Right cardiac atrium (tissue), 5 donors: Measurements from ENCODE around the gene PCBD2. TPM values are rescaled to one million over a fixed set of nuclear protein-coding genes. Genes with fewer than 3 reads are reported as not detected.
A peak's percentile ranks its signal among the peaks of the same experiment; 100 is the strongest.
"Not testable (repeated sequence)": the region's sequence is repeated elsewhere in the genome, so short reads cannot be mapped to it uniquely, and the experiment has no call there.

Experiments used
- ATAC-seq, 2 donors: fragments of 200-7000 bp; cut with Tn5 transposase; one replicate each; pipeline versions ENCODE4 v1.8.0 to v1.9.1; 2020; ENCODE audit warnings: moderate library complexity in 2 of 2, mild to moderate bottlenecking in 1 of 2
- DNase-seq, 3 donors: peaks; one replicate each; pipeline ENCODE4 v3.0.0-alpha.2; 2020
- H3K27ac ChIP-seq: one replicate; pipeline ENCODE4 v1.5.1; 2013; ENCODE audit warnings: mild to moderate bottlenecking, low read length, control low read depth, moderate library complexity
- H3K27me3 ChIP-seq: one replicate; pipeline ENCODE4 v1.6.1; 2013; ENCODE audit not compliant: control insufficient read depth, insufficient read depth
- H3K4me1 ChIP-seq: one replicate; pipeline ENCODE4 v1.6.1; 2013; ENCODE audit warnings: low read length; ENCODE audit not compliant: control insufficient read depth, insufficient read depth
- H3K4me3 ChIP-seq: one replicate; pipeline ENCODE4 v1.5.1; 2013; ENCODE audit warnings: low read length, control low read depth
- H3K9me3 ChIP-seq: one replicate; pipeline ENCODE4 v1.6.1; 2013; ENCODE audit warnings: low read length; ENCODE audit not compliant: control insufficient read depth
- WGBS: extraction: QIAGEN DNeasy Blood & Tissue Kit; methylation state at CpG from one replicate; pipeline ENCODE4 v1.1.7; 2013; 5-methylcytosine and 5-hydroxymethylcytosine counted together
- intact Hi-C, 4 donors: fragments of 100-400 bp; cut with DNase I; formaldehyde crosslinking; loops; one replicate each; pipeline versions ENCODE4 v1.11.0 to v1.14.0; 2022 to 2023
- long read RNA-seq, 4 donors: library from polyadenylated mRNA; unstranded; transcript quantifications; one replicate each; pipeline ENCODE4 v2.0.0, GENCODE V29; 2020 to 2021
- polyA plus RNA-seq: library from polyadenylated mRNA; stranded (reverse); fragments of 200-250 nt; gene quantifications from one replicate; pipeline ENCODE4 v1.2.3, GENCODE V29; 2013
- total RNA-seq, 4 donors: library from RNA; stranded (reverse); fragmentation: NEBNext Ultra II Directional; extraction: Animal tissue kit (Norgen Biotek cat#: 25700); gene quantifications; one replicate each; pipeline ENCODE4 v1.2.1, GENCODE V29; 2021
- donor health status: healthy with polysubstance abuse.
- donor health status: DM: no; HTN: yes; CAD: no.
- donor health status: DM: no; HTN: no; CAD: no.
- donor health status: DM: no; HTN: yes; CAD: no; lungs with severe emphysema.
- donor health status: DM: yes; HTN: yes; CAD: no.

Gene PCBD2
- 10 to 100 TPM; 13.6 to 17.5 (median 14.9) TPM for total RNA-seq
- 11.7 TPM for polyA plus RNA-seq
- long read RNA-seq, donor 1, transcript PCBD2-201 (4 exons, 1,223 nt), result major isoform, 23 of 31 reads
- long read RNA-seq, donor 1, partial matches to known transcripts, result 0 of 31 reads
- long read RNA-seq, donor 1, other reads (novel, unspliced or antisense), result 8 of 31 reads
- long read RNA-seq, donor 2, transcript PCBD2-201 (4 exons, 1,223 nt), result major isoform, 12 of 14 reads
- long read RNA-seq, donor 2, partial matches to known transcripts, result 0 of 14 reads
- long read RNA-seq, donor 2, other reads (novel, unspliced or antisense), result 2 of 14 reads
- long read RNA-seq, donor 3, transcript PCBD2-201 (4 exons, 1,223 nt), result major isoform, 58 of 81 reads
- long read RNA-seq, donor 3, partial matches to known transcripts, result 4 of 81 reads
- long read RNA-seq, donor 3, other reads (novel, unspliced or antisense), result 19 of 81 reads
- long read RNA-seq, donor 4, transcript PCBD2-201 (4 exons, 1,223 nt), result major isoform, 12 of 14 reads
- long read RNA-seq, donor 4, partial matches to known transcripts, result 0 of 14 reads
- long read RNA-seq, donor 4, other reads (novel, unspliced or antisense), result 2 of 14 reads

- under 1% methylated on average over 84 of the region's 84 CpGs for WGBS
- ATAC-seq (peak; percentile 94 to 96), DNase-seq (peak; percentile 93 to 97 (median 97))
- Histone ChIP-seq H3K9me3 (no peaks in the 10 kb centered on the region), H3K27ac (peak within 1 kb of the TSS; percentile 93), H3K27me3 (no peaks in the 10 kb centered on the region), H3K4me3 (peak within 1 kb of the TSS; percentile 71), H3K4me1 (no peaks in the 10 kb centered on the region)
- intact Hi-C loops, result loop anchor here in 2 of 4 donors (5.0 to 10.0 kb wide), 3 partner anchors 60 to 167 kb away; partner anchors contain the start of genes C5orf24 (in 1 of the 2), CAMLG (in 1 of the 2) and DDX46 (in 1 of the 2)
These were observed at the start of gene PCBD2 for GRCh38 chr5:134904610-134905245. TSS of gene PCBD2 (plus strand) at chr5:134905131. CDS start at chr5:134905140, 9 bp downstream.

- H3K27ac ChIP-seq, H3K27me3 ChIP-seq, intact Hi-C loops, H3K4me1 ChIP-seq, DNase-seq, H3K9me3 ChIP-seq, H3K4me3 ChIP-seq, ATAC-seq: not testable (repeated sequence)
- 95% methylated on average over 7 of the region's 7 CpGs for WGBS
These were observed 48.5 kb upstream of the PCBD2 start for GRCh38 chr5:134856465-134856864.

DNA sequence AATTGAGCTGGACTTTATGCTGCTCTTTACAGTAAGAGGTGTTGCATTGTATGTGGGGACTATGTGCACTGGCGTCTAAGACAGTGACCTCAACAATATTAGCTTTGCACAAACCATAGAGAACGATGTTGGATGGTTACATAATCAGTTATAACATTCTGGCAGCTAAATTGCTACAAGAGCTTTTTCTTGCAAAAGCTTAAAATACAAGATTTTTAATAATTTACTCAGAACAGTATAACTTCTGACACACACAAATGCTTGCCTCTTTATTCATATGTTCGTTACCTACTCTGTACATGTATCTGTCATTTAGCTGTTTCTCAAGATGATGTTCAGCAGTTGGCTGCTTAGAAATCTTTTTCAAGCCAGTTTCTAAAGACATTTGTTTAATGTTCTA is 47.5 kb upstream of the PCBD2 start:
- ATAC-seq, result no peak
- no peak overlapping the region for H3K27ac ChIP-seq
- intact Hi-C loops, result no loop called here
- no peak overlapping the region for H3K4me3 ChIP-seq
- no peak for DNase-seq
- WGBS, result 63% methylated on average over 3 of the region's 3 CpGs
- H3K27me3 ChIP-seq, result no peaks in the 10 kb centered on the region
- H3K4me1 ChIP-seq, result no peaks in the 10 kb centered on the region
- H3K9me3 ChIP-seq, result no peaks in the 10 kb centered on the region

DNA sequence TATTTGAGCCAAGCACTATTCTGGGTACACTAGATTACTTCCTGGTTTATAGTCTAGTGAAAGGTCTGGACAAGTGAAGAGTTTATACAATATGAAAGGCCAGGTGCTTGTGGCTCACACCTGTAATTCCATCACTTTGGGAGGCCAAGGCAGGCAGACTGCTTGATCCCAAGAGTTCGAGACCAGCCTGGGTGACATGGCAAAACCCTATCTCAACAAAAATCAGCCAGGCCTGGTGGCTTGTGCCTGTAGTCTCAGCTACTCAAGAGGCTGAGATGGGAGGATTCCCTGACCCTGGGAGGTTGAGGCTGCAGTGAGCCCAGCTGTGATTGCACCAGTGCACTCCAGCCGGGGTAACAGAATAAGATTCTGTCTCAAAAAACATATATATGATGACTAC is 40.2 kb upstream of the PCBD2 start:
- Histone ChIP-seq H3K4me3 (no peak overlapping the region), H3K9me3 (no peaks in the 10 kb centered on the region), H3K27me3 (no peaks in the 10 kb centered on the region), H3K4me1 (no peaks in the 10 kb centered on the region), H3K27ac (no peak overlapping the region)
- intact Hi-C loops, result no loop called here
- DNase-seq, result no peak
- 94% methylated on average over 2 of the region's 2 CpGs for WGBS
- ATAC-seq, result no peak

DNA sequence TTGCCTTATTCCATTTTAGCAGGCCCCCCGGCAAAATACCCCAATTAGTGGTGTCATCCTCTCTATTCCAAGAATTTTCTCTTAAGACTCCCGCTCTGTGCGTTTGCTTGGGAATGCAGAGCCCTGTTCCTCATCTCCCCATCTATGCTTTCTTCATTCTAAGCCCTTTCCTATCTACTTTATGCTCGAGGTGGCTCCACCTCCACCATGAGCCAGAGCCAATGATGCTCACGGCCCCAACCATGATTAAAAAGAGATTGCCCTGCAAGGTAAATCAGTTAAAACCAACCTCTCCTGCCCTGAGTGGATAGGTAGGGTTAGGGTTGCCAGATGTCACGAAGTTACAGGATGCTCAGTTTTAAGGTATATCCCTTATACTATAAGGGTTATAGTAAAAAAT is 31.4 kb upstream of the PCBD2 start:
- no peak for DNase-seq
- 87% methylated on average over 6 of the region's 6 CpGs for WGBS

DNA sequence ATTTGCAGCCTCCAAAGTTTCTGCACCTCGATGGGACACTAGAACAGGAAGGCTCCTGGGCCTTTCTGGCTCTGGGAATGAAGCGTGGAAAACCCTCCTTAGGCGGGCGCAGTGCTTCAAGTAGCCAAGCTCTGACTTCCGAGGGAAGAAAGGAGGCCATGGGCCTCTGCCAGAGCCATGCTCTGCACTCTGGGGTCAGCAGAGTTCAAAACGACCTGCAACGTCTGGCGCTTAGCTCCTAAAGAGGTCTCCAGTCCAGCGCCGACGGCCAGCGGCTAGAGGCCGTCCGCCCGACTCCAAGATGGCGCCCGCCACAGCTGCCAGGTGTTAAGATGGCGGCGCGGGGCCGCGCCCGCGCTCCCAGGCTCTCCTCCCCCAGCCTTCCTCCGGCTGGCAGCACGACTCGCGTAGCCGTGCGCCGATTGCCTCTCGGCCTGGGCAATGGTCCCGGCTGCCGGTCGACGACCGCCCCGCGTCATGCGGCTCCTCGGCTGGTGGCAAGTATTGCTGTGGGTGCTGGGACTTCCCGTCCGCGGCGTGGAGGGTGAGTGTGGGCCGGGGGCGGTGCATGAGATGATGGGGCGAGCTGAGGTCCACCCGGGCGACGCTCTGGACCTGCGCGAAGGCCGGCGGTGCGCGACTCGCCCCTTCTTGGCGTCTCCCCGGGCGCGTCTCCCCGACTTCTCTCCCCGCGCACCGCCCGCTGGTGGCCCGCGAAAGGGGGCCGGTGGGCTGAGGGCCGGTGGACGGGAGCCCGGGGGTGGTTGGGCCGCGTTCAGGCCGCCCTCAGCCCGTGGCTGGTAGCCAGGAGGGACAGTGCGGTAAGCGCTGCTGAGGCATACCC is 30.7 kb upstream of the PCBD2 start, which contains the start of gene TXNDC15:
Gene TXNDC15 (plus strand): TSS at position 385 of the 844 bp plus-strand sequence. CDS start 57 bp downstream, at position 442.
- Histone ChIP-seq H3K27ac (peak within 1 kb of the TSS; percentile 96), H3K9me3 (no peaks in the 10 kb centered on the region), H3K27me3 (no peaks in the 10 kb centered on the region), H3K4me3 (peak within 1 kb of the TSS; percentile 78), H3K4me1 (peaks cover 3% of the 10 kb centered on the region)
- DNase-seq, result peak; percentile 90 to 97 (median 96)
- 3% methylated on average over 79 of the region's 79 CpGs for WGBS
- intact Hi-C loops, result no loop called here
- ATAC-seq, result peak; percentile 97 to 98

More for the DNA sequence above, 31.4 kb upstream of the PCBD2 start:
- Histone ChIP-seq H3K27ac (peak overlapping the region; percentile 96), H3K9me3 (no peaks in the 10 kb centered on the region), H3K4me3 (peak overlapping the region; percentile 78), H3K4me1 (peaks cover 3% of the 10 kb centered on the region), H3K27me3 (no peaks in the 10 kb centered on the region)
- intact Hi-C loops, result no loop called here
- ATAC-seq, result no peak

- intact Hi-C loops, result no loop called here
- peak; percentile 73 to 81 for ATAC-seq
- H3K4me3 ChIP-seq, result peak overlapping the region; percentile 78
- H3K27me3 ChIP-seq, result no peaks in the 10 kb centered on the region
- H3K9me3 ChIP-seq, result no peaks in the 10 kb centered on the region
- peaks cover 3% of the 10 kb centered on the region for H3K4me1 ChIP-seq
- DNase-seq, result peak; percentile 76 to 86 (median 77)
- H3K27ac ChIP-seq, result peak overlapping the region; percentile 96
- 7% methylated on average over 20 of the region's 20 CpGs for WGBS
These were observed 29.9 kb upstream of the PCBD2 start for GRCh38 chr5:134874831-134875655.

GRCh38 chr5:134877159-134877558 is 27.8 kb upstream of the PCBD2 start:
- H3K9me3 ChIP-seq, result no peaks in the 10 kb centered on the region
- intact Hi-C loops, result no loop called here
- DNase-seq (no peak), ATAC-seq (no peak)
- H3K4me3 ChIP-seq, result no peak overlapping the region
- peaks cover 3% of the 10 kb centered on the region for H3K4me1 ChIP-seq
- no peaks in the 10 kb centered on the region for H3K27me3 ChIP-seq
- no peak overlapping the region for H3K27ac ChIP-seq

DNA sequence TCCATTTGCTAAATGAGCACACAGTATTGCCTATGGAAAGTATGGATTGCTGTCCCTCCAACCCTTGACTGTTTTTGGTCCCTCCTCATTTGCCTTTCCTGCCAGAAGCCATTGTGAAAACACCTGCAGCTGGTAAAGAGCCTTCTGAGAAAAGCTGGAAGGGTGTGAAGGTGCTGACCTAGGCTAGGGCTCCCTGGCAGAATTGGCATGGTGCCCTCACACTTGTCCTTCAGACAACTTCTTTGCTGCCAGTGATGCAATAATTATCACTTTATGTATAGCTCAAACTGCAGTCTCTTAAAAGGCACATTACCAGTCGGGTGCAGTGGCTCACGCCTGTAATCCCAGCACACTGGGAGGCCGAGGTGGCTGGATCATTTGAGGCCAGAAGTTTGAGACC is 26.5 kb upstream of the PCBD2 start:
- no peak for DNase-seq
- no peak for ATAC-seq
- Histone ChIP-seq H3K27me3 (no peaks in the 10 kb centered on the region), H3K4me3 (no peak overlapping the region), H3K9me3 (no peaks in the 10 kb centered on the region), H3K4me1 (peaks cover 3% of the 10 kb centered on the region), H3K27ac (no peak overlapping the region)
- intact Hi-C loops, result no loop called here
- WGBS, result 83% methylated on average over 3 of the region's 3 CpGs

DNA sequence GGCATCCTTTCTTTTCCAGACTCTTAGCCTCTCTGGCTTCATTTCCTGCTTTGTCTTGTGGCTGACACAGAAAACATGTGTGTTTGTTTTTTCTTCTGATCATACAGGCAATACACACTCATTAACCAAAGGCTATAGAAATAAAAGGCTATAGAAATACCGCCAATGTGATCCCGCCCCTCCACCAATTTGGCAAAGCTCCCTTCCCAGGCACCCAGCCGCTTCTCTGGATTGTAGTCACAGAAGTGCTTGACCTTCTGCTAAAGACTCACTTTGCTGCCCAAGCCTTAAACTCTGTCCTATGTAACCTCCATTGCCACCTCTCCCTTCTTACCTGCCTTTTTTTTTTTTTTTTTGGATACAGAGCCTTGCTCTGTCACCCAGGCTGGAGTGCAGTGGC is 25.5 kb upstream of the PCBD2 start:
- DNase-seq (no peak), ATAC-seq (no peak)
- no peak overlapping the region for H3K4me3 ChIP-seq
- 71% methylated on average over 3 of the region's 3 CpGs for WGBS
- intact Hi-C loops, result no loop called here
- H3K4me1 ChIP-seq, result peaks cover 3% of the 10 kb centered on the region
- no peaks in the 10 kb centered on the region for H3K9me3 ChIP-seq
- no peaks in the 10 kb centered on the region for H3K27me3 ChIP-seq
- H3K27ac ChIP-seq, result peak overlapping the region; percentile 16
